ENCODE results near the gene OCSTAMP.

The OCSTAMP gene

DNA sequence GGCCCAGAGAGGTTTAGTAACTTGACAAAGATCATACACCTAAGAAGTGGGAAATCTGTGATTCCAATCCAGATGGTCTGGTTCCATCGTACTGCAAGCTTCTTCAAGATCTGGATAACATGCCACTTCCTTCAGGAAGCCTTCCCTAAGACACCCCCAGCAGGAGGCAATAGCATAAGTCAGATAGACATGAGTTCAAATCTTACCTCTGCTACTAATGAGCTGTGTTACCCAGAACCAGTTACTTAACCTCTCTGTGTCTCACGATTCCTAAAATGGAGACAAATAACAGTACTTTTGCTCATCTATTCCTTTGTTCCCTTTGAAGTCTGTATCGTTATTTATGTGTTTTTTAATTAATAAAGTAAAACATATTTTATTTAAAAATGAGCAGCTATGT lies 22.3 kb upstream of the OCSTAMP start:
- no peak for FAIRE-seq

DNA sequence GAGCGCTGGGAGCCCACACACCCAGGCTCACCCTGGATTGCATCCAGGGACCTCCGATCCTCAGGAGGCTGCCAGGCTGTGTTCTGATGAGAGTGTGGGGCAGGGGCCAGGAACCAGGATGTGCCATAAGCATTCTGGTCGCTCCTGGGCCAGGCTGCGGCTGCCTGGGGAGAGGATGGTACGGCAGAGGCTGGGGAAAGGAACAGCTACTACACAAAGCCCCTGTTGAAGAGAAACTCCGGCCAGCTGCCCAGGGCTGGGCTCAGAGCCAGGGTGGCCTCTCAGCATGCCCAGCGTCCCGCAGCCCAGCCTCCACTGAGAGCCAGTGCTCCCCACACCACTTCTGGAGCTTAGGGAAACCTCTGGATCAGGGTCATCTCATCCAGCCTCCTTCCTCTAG lies 21.7 kb upstream of the OCSTAMP start:
- no peak for FAIRE-seq

DNA sequence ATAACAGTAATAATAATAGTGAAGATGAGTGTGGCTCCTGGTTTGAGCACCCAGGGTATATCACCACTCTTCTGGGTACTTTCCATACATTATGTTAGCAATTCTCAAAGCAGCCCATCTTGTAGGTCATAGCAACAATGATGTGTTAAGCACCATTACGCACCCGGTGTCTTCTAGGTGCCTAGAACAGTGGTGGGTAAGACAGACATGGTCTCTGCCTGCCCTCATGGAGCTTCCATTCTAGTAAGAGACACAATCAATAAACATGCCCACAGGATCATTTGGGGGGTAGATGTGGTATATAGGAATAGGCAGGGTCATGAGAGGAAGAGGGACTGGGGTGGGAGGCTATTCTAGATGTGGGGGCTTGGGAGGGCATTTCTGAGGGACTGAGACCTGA lies 21.0 kb upstream of the OCSTAMP start:
- no peak for FAIRE-seq

DNA sequence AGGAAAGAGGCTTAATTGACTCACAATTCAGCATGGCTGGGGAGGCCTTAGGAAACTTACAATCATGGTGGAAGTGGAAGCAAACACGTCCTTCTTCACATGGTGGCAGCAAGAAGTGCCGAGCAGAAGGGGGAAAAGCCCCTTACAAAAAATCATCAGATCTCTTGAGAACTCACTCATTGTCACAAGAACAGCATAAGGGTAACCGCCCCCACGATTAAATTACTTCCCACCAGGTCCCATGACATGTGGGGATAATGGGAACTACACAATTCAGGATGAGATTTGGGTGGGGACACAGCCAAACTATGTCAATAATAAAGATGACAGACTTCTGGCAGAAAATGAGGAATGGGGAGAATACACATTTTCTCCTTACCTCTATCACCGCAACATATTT lies 20.5 kb upstream of the OCSTAMP start:
- no peak for FAIRE-seq

DNA sequence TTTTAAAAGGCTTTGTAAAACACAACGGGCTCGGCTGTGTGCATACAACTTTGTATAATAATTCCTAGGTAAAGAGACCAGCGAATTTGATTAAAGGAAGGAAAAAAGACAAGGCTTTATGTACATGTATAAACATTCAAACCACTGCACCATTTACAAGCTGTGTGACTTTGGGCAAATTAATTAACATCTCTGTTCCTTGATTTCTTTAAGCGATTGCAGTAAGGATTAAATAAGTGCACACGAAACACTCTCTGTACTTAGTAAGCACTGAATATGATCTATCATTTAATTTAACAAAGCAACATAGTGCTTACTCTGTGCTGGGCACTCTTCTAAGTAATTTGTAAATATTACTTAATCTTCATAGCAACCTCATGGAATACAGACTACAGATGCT lies 19.5 kb upstream of the OCSTAMP start:
- no peak for FAIRE-seq

DNA sequence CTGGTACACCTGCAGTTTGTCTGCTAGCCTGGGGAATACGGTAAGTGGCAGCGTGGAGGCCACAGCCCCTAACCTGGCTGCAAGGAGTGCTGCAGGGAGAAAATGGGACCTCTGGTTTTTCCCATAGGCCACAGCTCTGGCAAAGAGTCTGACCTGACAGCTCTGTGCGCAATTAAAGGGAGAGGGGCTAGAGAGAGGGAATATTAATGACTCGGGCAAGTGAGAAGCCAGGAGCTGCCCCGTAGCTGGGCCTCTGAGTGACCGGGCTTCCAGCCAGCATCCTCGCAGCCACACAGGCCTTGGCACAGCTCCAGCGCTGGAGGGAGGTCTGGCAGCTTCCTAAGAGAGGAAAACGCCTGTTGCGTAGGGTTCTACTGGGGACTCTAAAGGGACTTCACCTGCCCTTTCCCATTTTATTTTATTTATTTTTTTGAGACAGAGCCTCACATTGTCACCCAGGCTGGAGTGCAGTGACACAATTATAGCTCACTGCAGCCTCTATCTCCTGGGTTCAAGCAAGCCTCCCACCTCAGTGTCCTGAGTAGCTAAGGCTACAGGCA lies 18.2 kb upstream of the OCSTAMP start:
- no peak for FAIRE-seq

DNA sequence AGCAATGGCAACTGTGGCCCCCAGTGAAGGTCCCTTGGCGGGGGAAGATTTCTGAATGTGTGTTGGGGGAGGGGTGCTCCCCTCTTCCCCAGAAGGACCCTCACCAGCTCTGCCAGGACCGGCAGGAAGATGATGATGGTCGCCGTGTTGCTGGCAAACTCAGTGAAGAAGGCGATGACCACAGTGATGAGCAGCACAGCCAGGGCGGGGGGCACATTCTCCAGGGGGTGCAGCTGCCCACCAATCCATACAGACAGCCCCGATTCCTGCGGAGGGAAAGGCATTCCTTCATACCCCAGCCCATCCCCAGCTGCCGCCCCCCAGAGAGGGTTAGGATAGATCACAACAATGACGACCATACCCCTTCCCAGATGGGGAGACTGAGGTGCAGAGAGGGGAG lies 15.7 kb upstream of the OCSTAMP start:
- FAIRE-seq, result no peak

DNA sequence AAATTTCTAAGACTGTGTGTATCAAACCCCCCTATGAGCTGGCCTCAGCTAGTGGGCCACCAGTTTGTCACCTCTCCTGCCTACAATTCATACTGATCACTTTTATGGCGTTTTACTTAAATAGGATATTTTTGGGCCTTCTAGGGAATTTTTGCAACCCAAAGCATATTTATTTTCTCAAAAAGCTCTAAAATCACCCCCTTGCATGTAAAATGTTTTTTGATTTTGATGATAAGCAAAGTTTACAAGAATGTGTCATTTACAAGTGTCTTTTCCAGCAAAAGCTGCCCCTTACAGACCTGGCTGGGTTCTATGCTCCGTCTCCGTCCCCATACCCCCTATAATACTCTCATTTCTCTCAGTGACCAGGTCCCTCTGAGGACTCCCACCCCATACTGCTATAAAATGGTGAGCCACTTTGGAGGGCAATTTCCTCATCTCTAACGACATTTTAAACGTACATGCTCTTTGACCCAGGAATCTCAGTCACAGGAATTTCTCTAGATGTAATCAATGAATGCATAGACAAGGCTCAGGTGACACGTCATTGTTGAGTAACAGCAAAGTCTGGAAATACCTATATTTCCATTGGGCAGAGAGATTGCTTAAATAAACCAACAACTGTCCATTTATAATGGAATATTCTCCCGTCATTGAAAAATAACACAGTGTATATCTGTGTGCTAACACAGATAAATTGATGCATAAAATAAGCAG lies 13.9 kb upstream of the OCSTAMP start:
- no peak for FAIRE-seq

DNA sequence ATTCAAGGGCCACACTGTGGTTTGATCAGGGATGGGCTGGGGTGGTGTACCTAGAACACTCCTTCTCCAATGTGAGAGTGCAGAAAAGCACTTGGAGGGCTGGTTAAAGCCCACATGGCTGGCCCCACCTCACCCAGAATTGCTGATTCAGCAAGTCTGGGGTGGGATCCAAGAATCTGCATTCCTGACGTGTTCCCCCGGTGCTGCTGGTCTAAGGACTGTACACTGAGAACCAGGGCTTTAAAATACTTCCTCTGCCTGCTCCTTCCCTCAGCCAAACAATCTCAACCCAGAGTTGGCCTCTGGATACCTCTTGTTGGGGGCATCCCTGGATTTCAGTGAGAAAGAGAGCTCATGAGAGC lies 13.4 kb upstream of the OCSTAMP start:
- FAIRE-seq, result no peak

DNA sequence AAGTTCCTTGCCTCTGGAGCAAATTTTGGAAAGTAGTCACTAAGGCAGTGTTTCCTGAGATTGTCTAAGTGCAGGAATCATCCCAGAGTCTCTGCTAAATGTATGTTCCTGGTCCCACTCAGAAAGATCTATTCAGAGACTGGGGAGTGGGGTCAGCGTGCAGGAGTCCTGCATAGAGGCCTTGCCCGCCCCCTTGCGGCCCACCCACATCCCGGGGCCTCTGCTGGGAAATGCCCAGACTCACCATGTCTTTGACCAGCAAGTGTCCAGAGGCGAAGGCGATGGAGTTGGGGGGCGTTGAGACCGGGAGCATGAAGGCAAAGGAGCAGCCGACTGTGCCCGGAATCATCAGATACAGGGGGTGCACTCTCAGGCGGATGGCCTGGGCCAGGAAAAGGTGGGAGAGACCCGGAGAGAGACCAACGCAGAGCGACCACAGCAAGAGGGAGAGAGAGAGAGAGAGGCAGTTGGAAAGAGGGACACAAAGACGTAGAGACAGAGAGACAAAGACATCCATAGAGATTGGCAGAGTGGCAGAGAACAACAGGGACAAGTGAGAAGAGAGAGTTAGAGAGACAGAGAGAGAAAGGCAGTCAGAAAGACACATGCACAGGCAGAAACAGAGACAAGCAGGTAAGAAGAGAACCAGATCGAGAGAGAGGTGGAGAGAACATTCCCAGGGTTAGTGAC lies 12.9 kb upstream of the OCSTAMP start:
- FAIRE-seq, result no peak

DNA sequence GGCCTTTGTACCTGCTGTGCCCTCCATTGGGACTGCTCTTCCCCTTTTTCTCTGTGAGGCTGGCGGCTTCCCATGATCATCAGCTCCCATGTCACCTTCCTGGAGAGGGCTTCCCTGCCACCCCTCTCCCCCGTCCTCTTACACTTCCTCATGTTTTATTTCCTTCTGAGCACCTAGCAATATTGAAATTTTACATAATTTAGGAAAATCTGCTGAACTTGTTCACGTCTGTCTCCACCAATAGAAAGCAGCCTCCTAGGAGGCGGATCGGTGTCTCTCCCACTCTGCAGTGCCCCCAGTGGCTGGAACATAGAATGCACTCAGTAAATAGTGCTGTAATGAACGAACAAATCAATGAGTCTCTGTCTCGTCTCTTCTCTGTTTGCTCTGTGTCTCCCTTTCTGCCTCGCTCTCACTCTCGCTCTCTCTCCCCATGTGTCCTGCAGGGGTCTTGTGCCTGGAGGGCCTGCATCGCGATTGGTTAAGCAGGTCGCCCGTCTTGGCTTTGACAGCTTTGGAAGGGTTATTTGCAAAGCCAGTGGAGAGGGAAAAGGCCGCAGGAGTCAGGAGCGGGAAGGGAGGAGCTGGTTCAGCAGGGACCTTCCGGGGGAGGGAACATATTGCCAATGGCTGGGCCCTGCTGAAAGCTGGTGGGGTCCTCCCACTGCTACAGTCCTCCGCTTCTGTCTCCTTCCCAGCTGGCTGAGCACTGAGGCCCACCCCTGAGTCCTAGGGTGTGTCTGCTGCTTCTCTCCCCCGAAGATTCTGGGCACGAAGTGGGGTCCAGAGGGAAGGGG lies 12.1 kb upstream of the OCSTAMP start:
- peak; percentile 58 for FAIRE-seq

DNA sequence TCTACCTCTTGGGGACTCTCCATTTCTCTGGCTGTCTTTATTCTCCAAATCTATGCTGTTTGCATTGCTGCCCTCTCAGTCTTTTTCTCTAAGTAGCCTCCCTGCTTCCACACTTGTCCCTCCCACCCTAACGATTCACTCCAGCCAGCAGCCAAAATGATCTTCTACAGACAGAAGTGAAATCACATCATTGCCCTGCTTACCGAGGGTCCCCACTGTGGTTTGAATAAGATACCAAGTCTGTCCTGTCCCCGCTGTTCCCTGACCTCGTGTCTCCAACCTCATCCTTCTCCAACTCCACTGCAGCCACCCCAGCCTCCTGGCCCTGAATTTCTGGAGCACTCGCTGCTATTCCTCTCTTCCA lies 11.5 kb upstream of the OCSTAMP start:
- FAIRE-seq, result no peak

DNA sequence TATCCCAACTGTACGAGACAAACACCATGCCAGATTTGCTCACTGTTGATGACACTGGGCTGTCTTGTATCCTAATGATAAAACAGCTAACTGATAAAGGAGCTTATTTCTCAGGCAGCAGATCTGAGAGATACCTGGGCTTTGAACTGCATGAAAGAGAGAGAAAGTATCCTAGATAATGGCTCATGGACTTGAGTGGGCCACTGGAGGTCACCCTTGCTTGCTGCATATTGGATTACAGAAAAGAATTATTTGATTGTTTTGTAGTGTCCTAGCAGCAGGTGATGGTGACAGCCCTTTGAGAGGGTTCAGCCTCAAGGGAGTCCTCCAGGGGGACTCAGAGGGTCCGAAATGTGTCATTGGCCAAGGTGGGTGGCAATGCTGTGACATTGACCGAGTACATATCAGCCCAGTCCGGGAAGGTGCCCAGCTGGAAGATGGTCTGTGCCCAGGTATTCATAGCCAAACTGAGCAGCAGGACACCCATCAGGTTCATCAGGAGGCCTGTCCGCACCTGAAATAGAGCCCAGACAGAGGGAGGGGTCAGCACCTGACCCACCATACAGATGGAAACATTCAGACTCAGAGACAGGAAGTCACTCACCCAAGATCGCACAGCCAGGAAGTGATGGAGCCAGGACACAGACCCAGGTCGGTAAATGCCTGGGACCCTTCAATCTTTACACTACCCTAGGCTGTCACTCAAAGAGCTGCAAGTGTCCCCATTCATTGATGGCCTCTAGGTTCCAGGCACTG lies 9.4 kb upstream of the OCSTAMP start:
- no peak for FAIRE-seq

DNA sequence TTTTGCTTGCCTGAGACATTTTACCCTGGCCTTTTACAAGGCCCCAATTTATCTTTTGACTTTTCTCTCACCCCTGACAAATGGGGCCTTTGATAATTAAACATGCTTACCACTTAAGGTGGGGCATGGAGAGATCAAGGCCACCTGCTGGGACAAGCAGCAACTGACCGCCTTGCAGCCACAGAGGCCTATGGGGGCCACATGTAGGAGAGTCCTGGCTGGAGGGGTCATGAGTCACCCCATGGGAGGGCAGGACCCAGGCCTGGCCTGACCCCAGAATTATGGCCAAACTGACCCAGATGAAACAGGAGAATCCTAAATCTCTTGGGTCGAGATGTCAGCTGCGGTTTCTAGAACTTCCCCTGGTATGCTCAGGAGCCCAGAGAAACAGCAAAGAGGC lies 8.5 kb upstream of the OCSTAMP start:
- FAIRE-seq, result no peak

DNA sequence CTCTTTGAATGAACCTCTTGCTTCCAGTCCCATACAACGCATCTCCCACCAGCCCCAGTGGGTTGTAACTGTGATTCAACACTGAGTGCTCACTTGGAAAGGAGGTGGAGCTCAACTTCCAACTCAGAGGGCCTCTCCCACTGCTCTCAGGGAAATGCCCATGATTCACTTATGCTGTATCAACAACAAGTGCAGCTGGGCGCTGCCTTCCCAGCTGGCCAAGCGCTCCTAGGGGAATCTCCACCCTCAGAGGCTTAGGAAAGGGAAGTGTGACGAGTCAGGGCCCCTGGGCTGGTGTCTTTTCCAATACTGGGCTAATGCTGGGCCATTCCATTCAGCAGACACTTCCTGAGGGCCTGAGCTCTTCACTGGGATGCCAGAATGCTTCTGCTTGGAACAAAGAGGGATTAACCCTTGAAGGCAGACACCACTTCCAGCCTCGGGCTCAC lies 8.1 kb upstream of the OCSTAMP start:
- no peak for FAIRE-seq

DNA sequence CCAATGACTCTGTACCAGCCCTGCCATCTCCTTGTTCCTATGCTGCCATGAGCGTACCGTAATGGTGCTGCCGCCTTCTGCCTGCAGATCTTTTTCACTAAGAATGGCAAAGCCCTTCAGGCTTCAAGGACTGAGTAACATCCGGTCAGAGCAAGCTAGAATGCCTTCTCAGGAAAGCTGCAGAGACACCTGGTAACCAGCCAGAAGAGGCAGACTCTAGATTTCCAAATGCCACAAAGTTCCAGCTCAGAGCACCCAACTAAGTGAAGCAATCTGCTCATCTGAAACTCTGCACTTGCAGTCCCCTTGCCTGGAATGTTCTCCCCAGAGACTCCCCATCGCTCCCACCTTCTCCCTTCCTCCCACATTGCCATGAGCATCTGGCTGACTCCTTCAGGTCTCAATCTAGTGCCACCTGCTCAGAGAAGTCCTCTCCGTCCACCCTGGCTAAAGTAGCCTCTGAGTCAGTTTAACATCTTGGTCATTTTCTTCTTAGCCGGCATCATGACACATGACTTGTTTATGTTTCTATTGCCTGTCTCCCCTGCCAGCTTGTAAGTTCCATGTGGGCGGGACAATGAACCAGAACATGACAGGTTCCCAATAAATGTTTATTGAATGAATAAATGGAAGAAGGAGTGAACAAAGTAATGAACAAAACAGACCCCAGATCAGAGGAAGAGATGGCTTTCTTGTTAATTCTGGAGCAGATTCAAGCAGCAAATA lies 6.9 kb upstream of the OCSTAMP start:
- FAIRE-seq, result no peak

DNA sequence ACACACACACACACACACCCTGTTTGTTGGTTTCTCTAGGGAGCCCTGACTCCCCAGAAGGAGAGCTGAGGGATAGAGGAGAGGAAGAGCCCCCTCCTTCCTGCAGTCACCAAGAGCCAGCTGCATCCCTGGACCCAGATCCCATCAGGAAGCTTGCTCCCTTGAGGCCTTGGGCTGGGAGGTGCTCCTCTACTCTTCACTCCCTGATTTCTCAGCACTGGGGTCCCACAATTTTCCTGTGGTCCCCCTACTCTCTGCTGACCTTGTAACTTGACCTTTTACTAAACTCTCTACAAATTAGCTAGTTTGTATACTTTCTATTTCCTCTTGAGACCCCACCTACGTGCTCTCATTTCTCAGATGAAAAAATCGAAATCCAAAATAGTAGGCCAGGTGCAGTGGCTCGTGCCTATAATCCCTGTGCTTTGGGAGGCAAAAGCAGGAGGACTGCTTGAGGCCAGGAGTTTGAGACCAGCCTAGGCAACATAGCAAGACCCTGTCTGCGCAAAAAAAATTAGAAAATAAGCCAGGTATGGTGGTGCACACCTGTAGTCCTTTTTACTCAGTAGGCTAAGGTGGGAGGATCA lies 5.0 kb upstream of the OCSTAMP start:
- FAIRE-seq, result no peak

DNA sequence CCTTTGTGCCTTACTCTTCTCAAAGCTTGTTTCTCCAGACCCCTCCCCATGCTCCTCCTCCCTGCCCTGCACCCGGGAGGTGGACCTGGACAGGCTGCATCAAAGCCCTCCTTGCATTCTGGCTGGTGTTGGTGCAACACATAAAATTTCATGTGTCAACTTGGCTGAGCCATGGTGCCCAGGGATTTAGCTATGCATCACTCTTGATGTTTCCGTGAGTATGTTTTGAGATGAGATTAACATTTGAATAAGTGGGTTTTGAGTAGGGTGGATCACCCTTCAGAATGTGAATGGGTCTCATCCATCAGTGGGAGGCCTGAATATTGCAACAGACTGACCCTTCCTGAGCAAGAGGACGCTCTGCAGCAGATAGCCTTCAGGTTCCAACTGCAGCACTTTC lies 4.4 kb upstream of the OCSTAMP start:
- no peak for FAIRE-seq

DNA sequence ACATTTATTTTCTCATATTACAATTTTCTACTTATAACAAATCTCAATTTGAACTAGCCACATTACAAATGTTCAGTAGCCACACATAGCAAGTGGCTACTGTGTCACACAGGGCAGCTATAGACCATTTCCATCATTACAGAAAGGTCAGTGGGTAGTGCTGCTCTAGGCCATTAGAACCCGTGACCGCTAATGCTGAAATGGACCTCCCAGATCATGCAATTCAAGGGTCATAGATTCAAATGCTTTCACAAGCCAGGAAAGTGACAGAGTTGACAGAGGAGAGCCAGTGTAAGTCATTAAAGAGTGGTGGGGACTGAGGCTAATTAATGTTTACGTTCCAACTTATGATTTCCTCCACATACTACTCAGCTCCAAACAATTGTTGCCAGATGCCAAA lies 3.5 kb upstream of the OCSTAMP start:
- FAIRE-seq, result no peak

DNA sequence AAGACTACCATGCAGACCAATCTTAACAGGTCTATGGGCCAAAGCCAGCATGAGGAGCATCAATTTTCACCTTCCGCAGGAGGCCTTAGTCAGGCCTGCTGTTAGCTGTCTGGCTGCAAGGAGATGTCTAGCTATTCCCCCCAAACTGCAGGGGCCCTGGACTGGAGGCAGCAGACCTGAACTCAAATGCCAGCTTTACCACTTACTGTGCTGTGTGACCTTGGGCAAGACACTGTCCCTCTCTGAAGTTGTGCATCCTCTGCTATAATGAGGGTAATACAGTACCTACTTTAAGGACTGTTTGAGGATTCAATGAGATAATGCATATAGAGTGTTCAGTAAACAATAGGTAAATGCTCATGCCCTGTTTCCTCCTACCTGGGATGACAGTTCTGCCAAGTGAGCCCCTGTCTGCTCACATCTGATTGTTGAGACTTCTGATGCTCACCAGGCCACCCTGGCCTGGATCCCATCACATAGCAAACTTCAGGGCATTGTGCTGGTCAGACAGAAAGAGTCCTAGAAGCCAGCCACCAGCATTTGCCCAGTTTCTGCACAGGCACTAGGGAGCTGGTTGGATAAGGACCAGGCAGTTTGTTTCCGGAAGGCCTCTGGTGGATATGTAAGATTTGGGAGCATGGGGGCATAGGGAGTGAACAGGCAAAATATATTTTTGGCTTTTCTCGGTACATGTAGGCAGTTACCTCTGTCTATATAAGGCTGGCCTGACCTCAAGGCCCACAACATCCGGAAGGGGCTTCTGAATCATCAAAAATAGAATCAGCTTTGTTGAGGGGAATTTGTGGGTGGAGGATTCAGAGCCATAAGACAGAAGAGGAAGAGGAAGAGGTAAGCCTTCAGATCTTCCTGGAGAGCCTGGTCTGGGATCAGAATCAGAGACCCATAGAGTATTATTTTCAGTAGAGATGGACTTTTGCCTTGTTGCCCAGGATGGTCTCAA lies 2.3 kb upstream of the OCSTAMP start:
- no peak for FAIRE-seq

Measured in endometrium (tissue), 2 donors.